GM19455 (cell line): Measurements from ENCODE around the gene EFCAB6.
"Not testable (repeated sequence)": the region's sequence is repeated elsewhere in the genome, so short reads cannot be mapped to it uniquely, and the experiment has no call there.

Experiments
- ATAC-seq: cut with Tn5 transposase; IDR thresholded peaks from one replicate; pipeline ENCODE4 v1.9.1; 2021; ENCODE audit not compliant: unreplicated experiment

The EFCAB6 gene

GRCh38 chr22:43723816-43724215 lies 88.3 kb downstream of the EFCAB6 start:
- no peak for ATAC-seq

GRCh38 chr22:43722444-43722843 lies 89.7 kb downstream of the EFCAB6 start:
- no peak for ATAC-seq

GRCh38 chr22:43720716-43721115 lies 91.4 kb downstream of the EFCAB6 start:
- ATAC-seq: no peak

DNA sequence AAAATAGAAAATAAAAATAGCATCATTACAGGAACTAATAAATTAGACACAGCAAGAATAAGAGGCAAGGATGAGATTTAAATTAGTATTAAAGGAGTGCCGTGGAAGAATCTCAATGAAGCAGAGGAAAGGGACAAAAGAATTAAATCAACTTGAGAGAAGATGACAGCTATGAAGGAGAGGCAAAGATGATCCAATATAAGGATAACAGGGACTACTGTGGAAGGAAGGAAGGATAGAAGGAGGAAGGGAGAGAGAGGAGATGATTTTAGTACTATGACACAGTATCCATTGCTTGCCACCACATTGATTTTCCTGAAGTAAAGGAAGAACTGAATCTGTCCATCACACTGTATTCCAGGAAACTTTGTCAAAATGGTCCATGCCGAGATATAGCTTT lies 98.0 kb downstream of the EFCAB6 start:
- ATAC-seq: no peak

DNA sequence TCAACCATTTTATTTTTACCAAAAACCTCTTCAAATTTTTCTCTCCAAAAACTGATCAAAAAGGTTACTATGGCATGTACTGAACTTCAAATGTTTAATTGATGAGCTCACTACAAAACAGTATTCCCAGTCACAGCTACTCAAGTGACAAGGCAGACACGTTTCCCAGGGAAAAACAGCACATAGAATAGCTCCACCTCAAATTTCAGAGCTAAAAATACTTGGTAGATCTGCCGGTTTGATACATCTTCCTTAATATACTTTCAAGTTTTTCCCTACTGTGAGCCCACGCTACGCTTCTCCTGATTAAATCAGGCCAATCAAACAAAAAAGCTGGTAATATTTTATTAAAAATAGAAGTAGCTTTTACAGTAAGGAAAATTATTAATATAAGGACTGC lies 100.4 kb downstream of the EFCAB6 start:
- ATAC-seq: no peak

DNA sequence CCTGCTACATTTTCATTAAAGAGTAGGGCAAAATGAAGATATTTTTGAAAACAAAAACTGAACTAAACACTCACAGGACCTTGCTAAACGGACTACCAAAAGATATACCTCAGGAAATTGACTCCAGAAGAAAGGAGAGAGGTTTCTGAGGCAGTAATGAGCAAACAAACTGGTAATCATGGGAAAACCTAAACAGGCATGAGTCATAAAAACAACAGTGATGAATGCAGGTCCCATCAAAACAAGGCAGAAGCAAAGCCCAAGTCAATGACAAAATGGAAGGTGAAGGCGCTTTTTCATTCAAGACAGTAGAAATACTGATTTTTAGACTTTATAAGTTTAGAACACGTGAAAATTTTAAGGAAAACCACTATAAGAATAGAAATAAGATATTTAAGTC lies 104.5 kb downstream of the EFCAB6 start:
- no peak for ATAC-seq

GRCh38 chr22:43706571-43707328 lies 105.4 kb downstream of the EFCAB6 start:
- no peak for ATAC-seq

DNA sequence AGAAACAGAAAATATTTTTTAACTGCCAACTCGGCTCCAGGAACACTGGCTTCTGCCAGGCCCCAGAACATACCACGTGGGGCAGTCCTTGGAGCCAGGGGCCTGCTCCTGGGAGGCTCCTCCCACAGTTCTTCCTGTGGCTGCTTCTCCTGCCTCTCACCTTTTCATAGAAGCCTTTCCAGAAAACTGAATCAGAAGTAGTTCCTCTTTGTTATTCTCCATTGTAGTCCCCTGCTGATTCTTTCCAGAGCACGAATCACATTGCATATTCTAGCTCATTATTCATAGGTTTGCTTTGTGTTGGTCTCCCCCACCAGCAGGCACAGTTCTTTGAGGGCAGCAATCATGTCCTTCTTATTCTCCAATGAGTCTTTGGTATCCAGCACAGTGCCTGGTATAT lies 106.0 kb downstream of the EFCAB6 start:
- no peak for ATAC-seq

DNA sequence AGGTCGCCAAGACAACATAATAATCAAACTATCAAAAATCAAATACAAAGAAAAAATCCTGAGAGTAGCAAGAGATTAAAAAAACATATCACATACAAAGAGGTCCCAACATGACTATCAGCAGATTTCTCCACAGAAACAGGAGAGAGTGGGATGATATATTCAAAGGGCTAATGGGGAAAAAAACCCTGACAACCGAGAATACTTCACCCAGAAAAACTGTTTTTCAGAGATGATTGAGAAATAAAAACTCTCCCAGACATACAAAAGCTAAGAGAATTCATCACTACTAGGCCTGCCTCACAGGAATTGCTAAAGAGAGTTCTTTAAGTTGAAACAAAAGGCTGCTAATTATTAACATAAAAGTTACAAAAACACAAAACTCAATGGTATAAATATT lies 108.1 kb downstream of the EFCAB6 start:
- ATAC-seq: no peak

DNA sequence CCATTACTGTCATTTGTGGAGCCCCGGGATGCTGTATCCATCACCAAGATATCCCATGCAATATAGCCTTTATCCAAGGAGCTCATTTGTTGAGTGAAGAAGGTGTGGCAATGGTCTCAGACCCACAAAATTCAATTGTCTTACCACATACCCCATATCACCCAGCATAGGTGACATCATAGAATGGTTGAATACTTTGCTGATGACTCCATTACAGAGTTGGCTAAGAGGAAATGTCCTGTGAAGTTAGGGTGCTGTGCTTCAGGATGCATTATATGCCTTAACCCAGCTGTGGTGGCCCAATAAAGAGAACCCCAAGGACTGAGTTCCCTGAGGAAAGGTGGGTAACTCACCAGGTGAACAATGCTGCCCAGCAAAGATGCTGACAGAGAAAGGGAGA lies 113.7 kb downstream of the EFCAB6 start:
- ATAC-seq: no peak

GRCh38 chr22:43697894-43698293 lies 114.2 kb downstream of the EFCAB6 start:
- ATAC-seq: no peak

GRCh38 chr22:43693249-43693648 lies 118.9 kb downstream of the EFCAB6 start:
- ATAC-seq: no peak

GRCh38 chr22:43689356-43689755 lies 122.7 kb downstream of the EFCAB6 start:
- no peak for ATAC-seq

GRCh38 chr22:43682851-43683250 lies 129.3 kb downstream of the EFCAB6 start:
- ATAC-seq: no peak

- no peak for ATAC-seq
Measured at GRCh38 chr22:43681731-43682360, 130.3 kb downstream of the EFCAB6 start.

DNA sequence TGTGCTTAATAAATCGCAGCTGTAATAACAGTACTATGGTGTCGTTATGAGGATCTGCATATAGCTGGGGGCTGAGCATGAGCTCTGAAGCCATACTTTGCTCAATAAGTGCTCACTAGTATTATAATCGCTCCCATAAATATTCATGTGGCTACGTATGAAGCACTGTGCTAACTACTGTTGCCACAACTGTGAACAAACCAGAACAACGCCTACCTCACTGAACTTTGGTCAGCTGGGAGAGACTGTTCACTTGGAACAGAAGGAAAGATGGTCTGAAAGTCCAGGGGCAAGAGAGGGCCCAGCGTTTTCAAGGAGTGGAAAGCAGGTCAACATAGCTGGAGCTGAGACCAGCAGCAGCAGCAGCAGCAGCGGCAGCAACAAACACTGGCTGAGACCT lies 141.6 kb downstream of the EFCAB6 start:
- ATAC-seq: no peak

- ATAC-seq: no peak
Measured at GRCh38 chr22:43669190-43669589, 142.9 kb downstream of the EFCAB6 start.

DNA sequence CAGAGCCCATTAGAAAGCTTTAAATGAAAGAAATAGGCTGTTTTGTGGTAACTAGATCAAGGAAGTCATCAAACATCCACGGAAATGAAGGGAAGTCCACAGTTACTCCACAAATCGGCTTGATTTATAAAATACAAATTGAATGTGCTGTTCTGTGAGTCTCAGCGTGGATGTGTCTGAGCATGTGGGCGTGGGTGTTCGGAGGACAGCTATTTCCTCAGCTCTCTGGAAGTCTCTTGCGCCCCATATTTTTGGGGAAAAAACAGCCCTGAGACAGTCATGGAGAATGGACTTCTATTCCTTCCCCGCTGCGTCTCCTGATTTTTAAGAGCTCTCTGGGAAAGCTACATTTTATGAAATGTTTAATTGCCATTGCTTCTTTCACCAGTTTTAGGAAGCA lies 144.4 kb downstream of the EFCAB6 start:
- no peak for ATAC-seq

- no peak for ATAC-seq
Measured at GRCh38 chr22:43666457-43666856, 145.6 kb downstream of the EFCAB6 start.

DNA sequence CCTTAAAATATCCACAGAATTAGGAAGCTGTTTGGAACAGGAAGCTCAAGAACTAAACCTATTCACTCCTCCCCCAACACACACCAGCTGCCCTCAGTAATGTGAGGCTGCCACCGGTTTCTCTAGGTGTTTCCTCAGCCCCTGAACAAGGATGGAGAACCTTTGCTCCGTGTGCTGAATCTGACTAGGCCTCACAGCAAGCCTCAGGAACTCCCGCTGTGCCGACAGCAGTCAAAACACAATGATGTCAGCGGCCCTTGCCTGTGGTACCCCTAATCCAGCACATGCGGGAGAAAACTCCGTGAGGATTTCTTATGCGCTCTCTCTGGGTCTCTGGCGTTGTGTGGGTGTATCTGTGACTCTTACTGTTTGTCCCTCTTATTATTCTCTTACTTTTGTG lies 153.3 kb downstream of the EFCAB6 start:
- ATAC-seq: no peak

DNA sequence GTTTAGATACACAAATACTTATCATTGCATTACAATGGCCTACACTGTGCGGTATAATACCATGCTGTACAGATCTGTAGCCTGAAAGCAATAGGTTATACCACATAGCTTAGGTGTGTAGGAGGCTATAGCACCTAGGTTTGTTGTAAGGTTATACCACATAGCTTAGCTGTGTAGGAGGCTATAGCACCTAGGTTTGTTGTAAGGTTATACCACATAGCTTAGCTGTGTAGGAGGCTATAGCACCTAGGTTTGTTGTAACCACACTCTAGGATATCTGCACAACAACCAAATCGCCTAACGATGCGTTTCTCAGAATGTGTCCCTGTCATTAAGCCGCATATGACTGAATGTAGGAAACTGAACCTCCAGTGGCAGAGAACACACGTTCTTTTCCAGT lies 155.5 kb downstream of the EFCAB6 start:
- not testable (repeated sequence) for ATAC-seq

- no peak for ATAC-seq
Measured at GRCh38 chr22:43654271-43654670, 157.8 kb downstream of the EFCAB6 start.

GRCh38 chr22:43652845-43653244 lies 159.3 kb downstream of the EFCAB6 start:
- no peak for ATAC-seq
